Activated CD8-positive, alpha-beta memory T cell treated with anti-CD3 and anti-CD28 coated beads, Interleukin-2, amount 50 U/mL, for 1 hour (primary cell): ENCODE results near the gene SIGLEC7.

ENCODE experiments used
- DNase-seq: peaks from one replicate; pipeline ENCODE4 v3.0.0-alpha.2; 2020; ENCODE audit errors: extremely low read depth

The SIGLEC7 gene

DNA sequence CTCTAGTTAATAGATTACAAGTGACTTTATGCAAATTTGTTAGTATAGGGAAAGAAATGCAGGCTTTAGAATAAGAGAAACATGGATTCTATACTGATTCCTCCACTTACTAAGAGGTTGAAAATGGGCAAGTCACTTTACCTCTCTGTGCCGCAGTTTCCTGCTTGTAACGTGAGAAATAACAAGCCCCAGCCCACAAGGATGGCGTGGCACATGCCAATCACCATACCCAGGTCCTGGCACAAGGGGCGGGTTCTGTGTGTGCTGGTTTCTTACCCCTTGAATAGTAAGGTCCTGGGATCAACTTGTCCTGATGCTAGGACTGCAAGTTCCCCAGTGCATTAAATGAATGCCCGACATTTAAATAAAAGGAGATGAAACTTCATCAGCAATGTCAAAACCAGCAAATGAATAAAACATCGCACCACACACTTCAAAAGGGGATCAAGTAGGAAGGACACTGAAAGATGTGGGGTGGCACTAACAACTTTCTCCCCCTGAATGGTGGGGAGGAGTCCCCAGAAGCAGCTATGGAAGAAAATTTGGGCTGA lies 25.3 kb upstream of the SIGLEC7 start:
- no peak for DNase-seq

DNA sequence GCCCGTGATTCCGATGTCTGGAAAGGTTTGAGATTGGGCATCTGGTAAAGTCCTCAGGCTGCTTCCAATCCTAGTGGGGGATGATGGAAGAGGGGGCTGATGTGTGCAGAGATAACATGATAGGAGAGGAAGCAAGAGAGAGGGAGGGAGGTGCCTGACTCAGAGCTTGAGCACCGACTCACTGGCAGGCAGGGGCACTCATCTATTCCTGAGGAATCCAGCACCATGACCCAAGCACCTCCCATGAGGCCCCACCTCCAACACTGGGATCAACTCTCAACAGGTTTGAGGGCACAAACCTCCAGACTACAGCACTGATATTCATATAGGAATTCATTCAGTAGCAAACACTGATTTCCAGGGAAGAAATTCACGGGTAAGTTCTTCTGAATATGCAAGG lies 23.0 kb upstream of the SIGLEC7 start:
- DNase-seq = no peak

DNA sequence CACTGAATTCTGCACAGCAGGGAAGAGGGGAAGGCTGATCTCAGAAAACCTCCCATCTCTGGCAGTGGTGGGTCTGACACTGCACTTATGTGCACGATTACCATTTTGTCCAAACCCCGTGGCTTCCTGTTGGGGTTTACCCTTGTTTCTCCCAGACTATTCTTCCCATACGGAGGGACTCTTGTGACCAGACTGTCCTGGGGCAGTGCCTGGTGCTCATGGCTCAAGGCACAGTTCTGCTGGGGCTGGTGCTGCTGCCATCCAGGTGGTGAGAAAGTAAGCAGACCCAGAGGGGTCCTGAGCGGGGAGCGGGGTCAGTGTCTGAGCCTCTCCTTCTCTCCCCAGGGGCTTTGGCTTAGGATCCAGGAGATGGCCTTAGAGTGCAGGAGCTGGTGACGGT lies 22.5 kb upstream of the SIGLEC7 start:
- DNase-seq = no peak

DNA sequence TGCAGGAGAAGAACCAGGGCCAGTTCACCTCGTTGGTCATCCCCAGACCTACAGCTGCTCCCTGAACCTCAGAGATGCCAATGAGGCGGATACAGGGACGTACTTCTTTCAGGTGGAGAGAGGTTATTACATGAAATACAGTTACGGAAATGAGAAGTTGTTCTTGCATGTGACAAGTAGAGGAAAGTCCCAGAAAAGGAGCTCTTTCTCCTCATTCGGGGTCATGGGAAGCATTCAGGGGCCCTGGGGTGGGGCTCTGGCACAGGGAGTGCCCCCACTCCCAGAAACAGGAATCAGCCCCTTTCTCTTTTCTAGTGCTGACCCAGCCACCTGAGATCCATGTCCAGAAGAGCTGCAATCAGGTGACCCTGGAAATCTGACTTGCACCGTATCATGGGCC lies 21.9 kb upstream of the SIGLEC7 start:
- DNase-seq = no peak

DNA sequence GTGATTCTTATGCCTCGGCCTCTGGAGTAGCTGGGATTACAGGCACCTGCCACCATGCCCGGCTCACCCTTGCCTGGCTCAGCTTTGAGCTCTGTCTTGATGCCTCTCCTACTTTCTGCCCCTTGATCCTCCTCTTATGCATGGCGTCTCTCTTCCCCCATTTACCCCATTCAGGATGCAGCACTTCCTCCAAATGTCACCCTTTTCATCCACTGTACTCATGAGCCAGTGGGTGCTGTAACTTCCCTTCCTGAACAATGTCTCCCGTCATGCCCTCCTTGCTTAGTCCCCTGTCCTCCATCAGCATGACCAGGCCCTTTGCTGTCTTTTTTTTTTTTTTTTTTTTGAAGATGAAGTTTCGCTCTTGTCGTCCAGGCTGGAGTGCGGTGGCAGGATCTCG lies 20.8 kb upstream of the SIGLEC7 start:
- DNase-seq = no peak

DNA sequence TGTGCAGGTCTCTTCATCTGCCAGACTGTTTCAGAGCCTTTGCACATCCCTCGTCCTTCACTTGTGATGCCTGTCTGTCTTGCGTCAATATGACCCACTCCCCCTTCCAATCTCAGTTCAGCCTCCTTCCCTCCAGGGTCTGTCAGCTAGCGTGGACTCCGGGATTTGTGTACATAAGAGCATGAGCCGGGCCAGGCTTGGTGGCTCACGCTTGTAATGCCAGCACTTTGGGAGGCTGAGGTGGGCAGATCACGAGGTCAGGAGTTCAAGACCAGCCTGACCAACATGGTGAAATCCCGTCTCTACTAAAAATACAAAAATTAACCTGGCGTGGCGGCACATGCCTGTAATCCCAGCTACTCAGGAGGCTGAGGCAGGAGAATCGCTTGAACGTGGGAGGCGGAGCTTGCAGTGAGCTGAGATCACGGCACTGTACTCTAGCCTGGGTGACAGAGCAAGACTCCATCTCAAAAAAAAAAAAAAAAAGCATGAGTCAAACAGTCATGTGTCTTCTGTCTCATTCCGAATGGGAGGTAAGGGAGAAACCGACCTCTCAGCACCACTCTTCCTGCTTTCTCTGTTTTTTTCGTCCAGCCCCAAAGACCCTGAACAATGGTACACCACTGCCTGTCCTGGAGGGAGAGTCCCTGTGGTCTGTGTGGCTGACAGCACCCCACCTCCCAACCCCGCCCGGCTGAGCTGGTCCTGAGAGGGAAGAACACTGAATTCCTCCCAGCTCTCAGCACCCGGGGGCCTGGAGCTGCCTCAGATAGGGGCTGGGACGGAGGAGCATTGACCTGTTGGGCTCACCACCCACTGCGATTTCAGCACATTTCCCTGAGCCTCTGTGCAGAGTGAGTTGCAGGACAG lies 19.8 kb upstream of the SIGLEC7 start:
- DNase-seq = no peak

DNA sequence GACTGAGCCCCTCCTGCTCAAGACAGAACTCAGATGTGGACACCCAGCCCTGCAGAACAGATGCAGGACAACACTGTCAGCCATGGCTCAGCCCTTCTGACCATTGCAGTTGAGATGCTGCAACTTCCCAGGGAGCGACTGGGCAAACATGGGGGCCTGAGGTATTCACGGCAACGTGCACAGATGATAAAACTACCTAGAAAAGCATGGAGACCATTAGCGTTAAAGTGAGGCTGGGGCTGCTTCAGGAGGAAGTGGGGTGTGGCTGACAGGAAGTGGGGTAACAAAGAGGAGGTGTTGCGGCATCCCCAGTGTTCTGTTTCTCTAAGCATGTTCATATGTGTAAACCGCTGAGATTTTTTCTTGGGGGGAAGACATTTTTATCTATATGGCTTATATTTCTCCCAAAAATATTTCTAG lies 18.7 kb upstream of the SIGLEC7 start:
- DNase-seq = no peak

DNA sequence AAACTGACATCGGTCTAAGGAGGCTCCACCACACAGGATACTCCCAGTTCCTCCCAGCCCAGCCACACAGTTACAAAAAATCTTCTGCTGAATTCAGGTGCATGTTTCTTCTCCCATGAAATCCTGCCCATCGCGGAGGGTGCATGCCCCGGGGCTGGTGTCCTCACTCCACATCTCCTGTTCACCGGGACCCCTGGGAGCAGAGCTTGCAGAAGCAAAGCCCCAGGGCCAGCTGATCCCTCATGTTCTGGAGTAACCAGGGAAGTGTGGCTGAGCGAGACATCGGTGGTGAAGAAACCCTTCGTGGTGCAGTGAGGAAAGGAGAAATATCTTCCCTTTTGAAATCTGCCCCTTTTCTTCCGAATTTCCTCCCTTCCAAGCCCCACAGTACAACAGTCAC lies 18.3 kb upstream of the SIGLEC7 start:
- DNase-seq = no peak

DNA sequence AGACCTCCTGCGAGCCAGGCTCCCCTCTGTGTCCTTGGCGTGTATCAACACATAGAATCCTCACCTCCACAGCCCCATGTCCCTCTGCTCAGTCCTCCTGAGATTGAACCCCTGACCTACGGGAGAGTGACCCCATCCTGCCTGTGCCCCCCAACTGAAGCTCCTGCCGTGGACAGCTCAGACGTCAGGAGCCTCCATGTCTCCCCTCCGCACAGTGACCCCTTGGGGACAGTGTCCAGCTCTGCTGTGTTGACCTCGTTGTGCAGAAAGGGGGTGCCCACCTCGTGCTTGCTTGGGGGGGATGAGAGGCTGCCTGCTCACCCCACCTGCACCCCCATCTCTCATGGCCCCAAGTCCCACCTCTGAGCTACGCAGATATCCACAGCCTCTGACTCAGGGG lies 17.9 kb upstream of the SIGLEC7 start:
- DNase-seq = no peak

DNA sequence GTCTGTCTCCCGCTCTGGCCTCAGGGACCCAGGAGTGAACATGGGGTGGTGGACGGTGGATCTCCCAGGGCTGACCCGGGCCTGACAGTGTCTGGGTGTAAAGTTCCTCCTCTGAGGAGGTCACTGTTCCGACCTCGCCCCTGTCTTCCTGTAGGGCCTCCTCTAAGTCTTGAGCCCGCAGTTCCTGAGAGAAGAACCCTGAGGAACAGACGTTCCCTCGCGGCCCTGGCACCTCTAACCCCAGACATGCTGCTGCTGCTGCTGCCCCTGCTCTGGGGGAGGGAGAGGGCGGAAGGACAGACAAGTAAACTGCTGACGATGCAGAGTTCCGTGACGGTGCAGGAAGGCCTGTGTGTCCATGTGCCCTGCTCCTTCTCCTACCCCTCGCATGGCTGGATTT lies 17.4 kb upstream of the SIGLEC7 start, which contains the start of gene SIGLEC9:
Gene SIGLEC9 (plus strand): TSS at position 178 of the 400 bp plus-strand sequence. CDS start 69 bp downstream, at position 247.
- DNase-seq = no peak

DNA sequence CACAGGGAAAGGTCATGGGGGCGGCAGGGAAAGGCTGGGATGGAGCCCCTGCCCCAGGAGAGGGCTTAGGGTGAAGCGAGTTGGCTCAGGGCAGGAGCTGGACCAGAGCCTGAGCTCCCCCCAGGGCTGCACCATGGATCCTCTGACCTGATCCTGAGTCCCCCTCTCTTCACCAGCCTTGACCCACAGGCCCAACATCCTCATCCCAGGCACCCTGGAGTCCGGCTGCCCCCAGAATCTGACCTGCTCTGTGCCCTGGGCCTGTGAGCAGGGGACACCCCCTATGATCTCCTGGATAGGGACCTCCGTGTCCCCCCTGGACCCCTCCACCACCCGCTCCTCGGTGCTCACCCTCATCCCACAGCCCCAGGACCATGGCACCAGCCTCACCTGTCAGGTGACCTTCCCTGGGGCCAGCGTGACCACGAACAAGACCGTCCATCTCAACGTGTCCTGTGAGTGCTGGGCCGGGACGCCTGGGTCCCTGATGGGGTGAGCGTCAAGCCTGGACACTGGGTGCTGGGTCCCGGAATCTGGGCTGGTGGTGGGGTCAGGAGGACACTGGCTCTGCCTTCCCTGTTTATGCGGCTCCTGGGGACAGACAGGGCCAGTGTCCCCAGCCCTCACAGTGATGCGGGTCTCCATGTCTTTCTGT lies 16.6 kb upstream of the SIGLEC7 start:
- DNase-seq = no peak

DNA sequence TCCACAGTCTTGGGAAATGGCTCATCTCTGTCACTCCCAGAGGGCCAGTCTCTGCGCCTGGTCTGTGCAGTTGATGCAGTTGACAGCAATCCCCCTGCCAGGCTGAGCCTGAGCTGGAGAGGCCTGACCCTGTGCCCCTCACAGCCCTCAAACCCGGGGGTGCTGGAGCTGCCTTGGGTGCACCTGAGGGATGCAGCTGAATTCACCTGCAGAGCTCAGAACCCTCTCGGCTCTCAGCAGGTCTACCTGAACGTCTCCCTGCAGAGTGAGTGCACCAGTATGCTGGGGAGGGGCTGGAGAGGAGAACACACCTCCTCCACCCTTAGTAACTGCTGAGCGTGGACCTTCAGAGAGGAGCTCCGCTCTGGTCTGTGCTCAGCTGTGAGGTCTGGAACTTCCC lies 15.1 kb upstream of the SIGLEC7 start:
- DNase-seq = no peak

DNA sequence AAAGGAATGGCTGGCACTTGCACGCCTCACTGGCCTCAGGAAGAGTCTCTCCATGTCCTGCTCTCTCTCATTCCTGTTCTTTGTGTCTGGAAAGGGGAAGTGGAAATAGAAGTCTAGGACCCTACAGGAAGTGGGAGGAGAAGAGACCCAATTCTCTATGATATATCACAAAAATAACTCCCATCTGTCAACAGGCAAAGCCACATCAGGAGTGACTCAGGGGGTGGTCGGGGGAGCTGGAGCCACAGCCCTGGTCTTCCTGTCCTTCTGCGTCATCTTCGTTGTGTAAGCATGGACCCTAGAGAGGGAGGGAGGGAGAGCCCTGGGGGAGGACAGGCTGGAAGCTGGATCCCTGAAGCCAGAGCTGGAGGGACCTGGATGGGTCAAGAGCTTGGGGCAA lies 14.3 kb upstream of the SIGLEC7 start:
- no peak for DNase-seq

DNA sequence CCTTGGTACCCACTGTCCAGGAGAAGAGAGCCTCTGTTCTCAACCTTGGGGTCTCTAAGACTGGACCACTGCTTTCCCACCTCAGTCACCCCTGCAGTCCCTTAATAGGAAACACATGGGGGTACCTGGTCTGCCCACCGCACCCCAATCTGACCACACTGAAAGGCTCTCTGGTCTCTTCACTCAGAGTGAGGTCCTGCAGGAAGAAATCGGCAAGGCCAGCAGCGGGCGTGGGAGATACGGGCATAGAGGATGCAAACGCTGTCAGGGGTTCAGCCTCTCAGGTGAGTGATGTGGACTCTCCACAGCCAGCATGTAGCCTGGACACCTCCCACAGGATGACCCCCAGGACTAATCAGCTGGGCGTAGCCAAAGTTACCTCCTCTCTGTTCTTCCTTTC lies 13.9 kb upstream of the SIGLEC7 start:
- DNase-seq = no peak

DNA sequence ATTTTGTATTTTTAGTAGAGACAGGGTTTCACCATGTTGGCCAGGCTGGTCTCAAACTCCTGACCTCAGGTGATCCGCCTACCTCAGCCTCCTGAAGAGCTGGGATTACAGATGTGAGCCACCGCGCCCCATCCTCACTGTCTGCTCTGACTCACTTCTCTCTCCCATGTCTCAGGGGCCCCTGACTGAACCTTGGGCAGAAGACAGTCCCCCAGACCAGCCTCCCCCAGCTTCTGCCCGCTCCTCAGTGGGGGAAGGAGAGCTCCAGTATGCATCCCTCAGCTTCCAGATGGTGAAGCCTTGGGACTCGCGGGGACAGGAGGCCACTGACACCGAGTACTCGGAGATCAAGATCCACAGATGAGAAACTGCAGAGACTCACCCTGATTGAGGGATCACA lies 12.4 kb upstream of the SIGLEC7 start:
- no peak for DNase-seq

DNA sequence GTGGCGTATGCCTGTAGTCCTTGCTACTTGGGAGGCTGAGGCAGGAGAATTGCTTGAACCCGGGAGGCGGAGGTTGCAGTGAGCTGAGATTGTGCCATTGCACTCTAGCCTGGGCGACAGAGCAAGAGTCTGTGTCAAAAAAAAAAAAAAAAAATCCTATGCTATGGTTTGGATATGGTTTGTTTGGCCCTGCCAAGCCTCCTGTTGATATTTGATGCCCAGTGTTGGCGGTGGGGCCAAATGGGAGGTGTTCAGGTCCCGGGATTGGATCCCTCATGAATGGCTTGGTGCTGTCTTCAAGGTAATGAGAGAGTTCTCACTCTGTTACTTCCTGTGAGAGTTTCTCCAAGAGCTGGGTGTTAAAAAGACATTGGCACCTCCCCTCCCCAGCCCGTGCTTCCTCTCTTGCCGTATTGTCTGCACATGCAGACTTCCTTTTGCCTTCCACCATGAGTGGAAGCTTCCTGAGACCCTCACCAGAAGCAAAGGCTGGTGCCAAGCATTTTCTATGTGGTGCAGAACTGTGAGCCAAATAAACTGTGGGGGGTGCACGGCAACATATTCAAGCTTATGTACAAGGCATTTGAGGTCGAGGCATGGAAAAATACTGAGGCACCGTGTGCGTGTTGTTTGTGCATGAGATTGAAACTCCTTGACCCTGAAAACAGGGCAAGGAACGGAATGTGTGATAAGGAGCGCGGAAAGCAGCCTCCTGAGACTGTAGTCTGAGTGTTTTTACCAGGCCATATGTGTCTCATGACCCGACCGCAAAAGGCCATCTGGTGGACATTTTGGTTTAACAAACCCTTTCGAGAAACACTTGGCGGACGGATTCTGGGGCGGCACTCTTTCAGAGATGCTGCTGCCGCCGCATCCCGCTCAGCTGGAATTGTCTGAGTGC lies 10.1 kb upstream of the SIGLEC7 start:
- DNase-seq = no peak

DNA sequence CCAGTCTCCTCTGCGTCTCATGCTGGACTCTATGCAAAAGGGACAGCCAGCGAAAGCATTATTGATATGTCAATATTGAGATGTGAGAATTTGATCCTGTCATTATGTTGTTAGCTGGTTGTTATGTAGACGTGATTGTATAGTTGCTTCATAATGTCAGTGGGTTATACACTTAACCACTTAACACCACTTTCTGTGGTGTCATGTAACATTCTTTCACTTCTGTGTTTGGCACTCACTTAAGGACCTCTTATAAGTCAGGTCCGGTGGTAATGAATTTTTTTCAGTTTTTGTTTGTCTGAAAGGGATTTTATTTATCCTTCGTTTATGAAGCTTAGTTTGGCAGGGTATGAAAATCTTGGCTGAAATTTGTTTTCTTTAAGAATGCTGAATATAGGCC lies 7.1 kb upstream of the SIGLEC7 start:
- no peak for DNase-seq

DNA sequence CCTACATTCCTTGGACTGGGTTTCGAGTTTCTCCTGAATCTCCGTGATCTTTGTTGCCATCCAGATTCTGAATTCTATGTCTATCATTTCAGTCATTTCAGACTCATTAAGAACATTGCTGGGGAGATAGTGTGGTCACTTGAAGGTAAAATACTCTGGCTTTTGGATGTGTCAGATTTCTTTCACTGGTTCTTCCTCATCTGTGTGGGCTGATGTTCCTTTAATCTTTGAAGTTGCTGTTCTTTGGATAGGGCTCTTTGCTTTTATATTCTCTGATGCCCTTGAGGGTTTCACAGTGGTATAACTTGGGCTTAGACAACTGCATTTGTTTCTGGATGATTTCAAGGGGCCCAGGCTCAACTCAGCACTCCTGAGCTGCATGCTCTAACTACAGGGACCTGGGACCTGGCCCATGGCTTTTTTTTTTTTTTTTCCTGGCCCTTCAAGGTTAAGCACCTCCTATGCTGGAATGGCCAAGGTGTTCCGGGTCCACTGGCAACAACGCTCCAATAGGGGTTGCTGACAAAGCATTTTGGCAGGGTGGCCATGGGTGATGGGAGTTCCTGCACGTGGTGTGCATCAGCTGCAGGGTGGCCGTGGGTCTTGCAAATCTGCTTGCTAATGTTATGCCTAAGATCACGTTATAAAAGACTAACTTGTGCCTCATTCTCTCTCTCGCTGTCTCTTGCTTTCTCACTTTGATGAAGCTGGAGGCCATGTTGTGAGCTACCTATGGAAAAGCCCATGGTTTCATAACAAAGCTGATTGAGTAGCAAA lies 5.9 kb upstream of the SIGLEC7 start:
- DNase-seq = no peak

DNA sequence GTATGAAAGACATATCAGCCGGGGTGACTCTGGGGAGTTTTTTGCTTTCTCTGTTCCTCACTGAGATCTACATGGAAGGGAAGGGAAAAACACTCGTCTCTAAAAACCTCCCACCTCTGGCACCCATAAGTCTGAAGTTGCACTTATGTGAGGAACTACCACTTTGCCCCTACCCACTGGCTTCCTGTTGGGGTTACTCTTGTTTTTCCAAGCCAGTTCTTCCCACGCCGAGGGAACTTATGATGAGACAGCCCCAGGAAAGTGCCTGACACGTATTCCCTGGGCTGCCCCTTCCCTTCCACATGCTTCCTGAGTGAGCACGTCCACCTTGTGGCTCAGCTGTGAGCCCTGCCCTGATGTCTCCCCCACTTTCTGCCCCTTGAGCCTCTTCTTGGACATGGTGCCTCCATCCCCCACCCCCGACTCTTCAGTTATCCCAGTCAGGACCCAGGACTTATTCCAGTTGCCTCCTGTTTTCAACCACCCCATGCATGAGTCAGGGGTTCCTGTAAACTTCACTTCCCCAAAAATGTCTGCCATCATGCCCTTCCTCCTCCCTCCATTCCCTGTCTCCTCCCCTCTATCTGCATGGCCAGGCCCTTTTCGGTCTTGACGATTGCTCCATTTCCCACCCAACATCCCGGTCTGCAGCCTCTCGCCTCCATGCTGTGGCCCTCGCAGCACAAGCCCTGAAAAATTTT lies 5.1 kb upstream of the SIGLEC7 start:
- no peak for DNase-seq

DNA sequence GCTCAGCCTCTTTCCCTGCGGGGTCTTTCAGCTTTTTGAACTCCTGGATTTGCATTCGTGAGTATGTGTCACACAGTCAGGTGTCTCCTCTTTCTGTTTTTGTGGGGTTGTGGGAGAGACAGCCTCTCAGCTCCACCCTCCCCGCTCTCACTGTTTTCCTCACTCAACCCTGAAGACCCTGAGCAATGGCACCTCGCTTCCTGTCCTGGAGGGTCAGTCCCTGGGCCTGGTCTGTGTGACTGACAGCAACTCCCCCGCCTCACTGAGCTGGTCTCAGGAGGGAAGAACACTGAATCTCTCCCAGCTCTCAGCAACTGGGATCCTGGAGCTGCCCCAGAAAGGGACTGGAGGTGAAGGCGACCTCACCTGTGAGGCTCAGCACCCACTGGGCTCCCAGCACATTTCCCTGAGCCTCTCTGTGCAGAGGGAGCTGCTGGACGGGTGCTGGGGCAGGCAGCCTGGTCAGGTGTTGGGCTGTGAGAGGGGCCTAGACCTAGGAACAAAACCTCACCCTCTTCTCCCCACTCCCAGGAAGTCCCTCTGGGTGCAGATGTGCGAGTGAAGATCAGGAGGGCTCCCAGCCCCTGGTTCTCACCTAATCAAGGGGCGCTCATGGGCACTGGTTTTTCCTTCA lies 4.2 kb upstream of the SIGLEC7 start:
- DNase-seq = no peak
